IPS DF 6.9 (cell line): ENCODE results near the gene TMCO2.
"Not testable (repeated sequence)": the region's sequence is repeated elsewhere in the genome, so short reads cannot be mapped to it uniquely, and the experiment has no call there.

Source experiments
- DNase-seq: peaks from one replicate; pipeline ENCODE4 v3.0.0-alpha.2; 2013; ENCODE audit warnings: low read depth, low spot score
- H3K27ac ChIP-seq: one replicate; pipeline ENCODE4 v1.5.1; 2013; ENCODE audit warnings: low read length, control low read depth
- H3K27me3 ChIP-seq: 2 replicates; pipeline ENCODE4 v1.6.1; 2013; ENCODE audit warnings: mild to moderate bottlenecking, low read length; ENCODE audit not compliant: control insufficient read depth, insufficient read depth
- H3K36me3 ChIP-seq: 2 replicates; pipeline ENCODE4 v1.6.1; 2013; ENCODE audit warnings: low read length; ENCODE audit not compliant: control insufficient read depth, insufficient read depth
- H3K4me1 ChIP-seq: 2 replicates; pipeline ENCODE4 v1.6.1; 2013; ENCODE audit warnings: low read length; ENCODE audit not compliant: control insufficient read depth, insufficient read depth
- H3K4me3 ChIP-seq: 2 replicates; pipeline ENCODE4 v1.5.1; 2013; ENCODE audit warnings: mild to moderate bottlenecking, low read length
- H3K9me3 ChIP-seq: 2 replicates; pipeline ENCODE4 v1.6.1; 2013; ENCODE audit warnings: low read length, inconsistent platforms; ENCODE audit not compliant: control insufficient read depth, insufficient read depth
- WGBS: extraction: QIAGEN DNeasy Blood & Tissue Kit; methylation state at CpG from one replicate; pipeline ENCODE4 v1.1.7; 2013; ENCODE audit warnings: mixed read lengths, missing lambda C conversion rate; ENCODE audit not compliant: insufficient read length, insufficient coverage; 5-methylcytosine and 5-hydroxymethylcytosine counted together

Gene TMCO2

DNA sequence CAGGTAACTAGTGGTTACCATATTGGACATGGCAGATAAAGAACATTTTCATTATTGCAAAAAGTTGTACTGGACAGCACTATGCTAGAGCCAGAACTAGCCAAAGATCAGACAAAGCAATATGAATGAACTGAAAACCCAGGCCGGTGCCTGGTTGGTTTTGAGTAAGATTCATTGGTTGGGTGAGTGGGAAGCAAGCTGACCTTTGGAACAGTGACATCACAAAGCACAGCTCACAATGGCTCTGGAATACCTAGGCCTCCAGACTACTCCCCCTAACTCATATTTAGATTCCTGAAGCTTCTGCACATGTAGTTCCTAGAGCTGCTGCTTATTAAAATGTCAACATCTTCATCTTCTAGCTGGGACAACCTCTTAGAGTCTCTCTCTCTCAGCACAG is at the start of gene TMCO2:
Gene TMCO2 (plus strand): TSS at position 283 of the 400 bp plus-strand sequence. CDS start 57 bp downstream, at position 340.
- DNase-seq = no peak
- no peaks in the 10 kb centered on the region for H3K36me3 ChIP-seq
- no peak within 1 kb of the TSS for H3K27ac ChIP-seq
- no peaks in the 10 kb centered on the region for H3K27me3 ChIP-seq
- no peaks in the 10 kb centered on the region for H3K4me1 ChIP-seq
- no peak within 1 kb of the TSS for H3K4me3 ChIP-seq
- WGBS = no CpG with 5 or more reads among the region's 1 CpG
- H3K9me3 ChIP-seq = no peaks in the 10 kb centered on the region

- Histone ChIP-seq H3K9me3 (no peaks in the 10 kb centered on the region), H3K36me3 (no peaks in the 10 kb centered on the region), H3K27me3 (no peaks in the 10 kb centered on the region), H3K4me1 (no peaks in the 10 kb centered on the region), H3K27ac (no peak overlapping the region), H3K4me3 (no peak overlapping the region)
- no peak for DNase-seq
- no CpG with 5 or more reads among the region's 3 CpGs for whole genome bisulfite sequencing
Measured at GRCh38 chr1:40199126-40199525, 48.6 kb upstream of the TMCO2 start.

- Histone ChIP-seq H3K36me3 (no peaks in the 10 kb centered on the region), H3K27ac (no peak overlapping the region), H3K9me3 (no peaks in the 10 kb centered on the region), H3K4me1 (no peaks in the 10 kb centered on the region), H3K4me3 (no peak overlapping the region), H3K27me3 (no peaks in the 10 kb centered on the region)
- DNase-seq = no peak
- WGBS = no CpG with 5 or more reads among the region's 4 CpGs
Measured at GRCh38 chr1:40204856-40205255, 42.9 kb upstream of the TMCO2 start.

GRCh38 chr1:40210511-40211204 is 37.1 kb upstream of the TMCO2 start:
- no CpG with 5 or more reads among the region's 3 CpGs for WGBS
- no peaks in the 10 kb centered on the region for H3K9me3 ChIP-seq
- DNase-seq = no peak
- H3K27ac ChIP-seq = no peak overlapping the region
- no peaks in the 10 kb centered on the region for H3K4me1 ChIP-seq
- no peak overlapping the region for H3K4me3 ChIP-seq
- no peaks in the 10 kb centered on the region for H3K36me3 ChIP-seq
- H3K27me3 ChIP-seq = no peaks in the 10 kb centered on the region

DNA sequence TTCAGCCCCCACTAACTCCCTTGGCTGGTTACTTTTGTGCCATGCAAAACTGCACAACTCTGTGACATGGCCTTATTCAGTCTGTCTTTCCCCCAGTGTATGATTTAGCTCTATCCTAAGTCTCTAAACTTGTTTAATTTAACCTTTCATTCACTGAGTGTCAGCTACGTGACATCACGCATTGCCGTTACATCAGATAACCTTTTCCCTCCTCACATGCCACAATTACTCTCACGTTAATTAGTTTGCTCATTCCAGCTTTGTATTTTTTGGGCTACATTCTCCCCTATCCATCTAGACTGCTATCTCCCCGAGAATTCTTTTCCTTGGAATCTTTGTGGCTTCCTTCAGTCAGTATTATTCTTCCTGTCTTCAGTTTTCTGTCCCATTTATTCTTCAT is 29.4 kb upstream of the TMCO2 start:
- Histone ChIP-seq H3K27me3 (no peaks in the 10 kb centered on the region), H3K27ac (no peak overlapping the region), H3K4me1 (no peaks in the 10 kb centered on the region), H3K9me3 (no peaks in the 10 kb centered on the region), H3K36me3 (no peaks in the 10 kb centered on the region), H3K4me3 (no peak overlapping the region)
- no CpG with 5 or more reads among the region's 5 CpGs for WGBS
- no peak for DNase-seq

DNA sequence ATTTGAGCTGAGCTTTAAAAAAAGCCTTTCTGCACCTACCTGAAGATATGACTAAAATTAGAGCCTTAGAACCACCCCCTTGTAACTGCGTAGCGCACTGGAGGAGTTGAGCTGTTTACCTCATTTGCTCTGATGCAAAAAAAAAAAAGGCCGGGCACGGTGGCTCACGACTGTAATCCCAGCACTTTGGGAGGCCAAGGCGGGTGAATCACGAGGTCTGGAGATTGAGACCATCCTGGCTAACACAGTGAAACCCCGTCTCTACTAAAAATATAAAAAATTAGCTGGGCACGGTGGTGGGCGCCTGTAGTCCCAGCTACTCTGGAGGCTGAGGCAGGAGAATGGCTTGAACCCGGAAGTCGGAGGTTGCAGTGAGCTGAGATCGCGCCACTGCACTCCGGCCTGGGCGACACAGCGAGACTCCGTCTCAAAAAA is 26.2 kb upstream of the TMCO2 start:
- no CpG with 5 or more reads among the region's 18 CpGs for WGBS
- H3K27ac ChIP-seq, H3K27me3 ChIP-seq, H3K4me3 ChIP-seq, DNase-seq, H3K9me3 ChIP-seq, H3K4me1 ChIP-seq, H3K36me3 ChIP-seq: not testable (repeated sequence)

- WGBS = no CpG with 5 or more reads among the region's 3 CpGs
- Histone ChIP-seq H3K9me3 (no peaks in the 10 kb centered on the region), H3K27ac (no peak overlapping the region), H3K4me1 (no peaks in the 10 kb centered on the region), H3K4me3 (no peak overlapping the region), H3K36me3 (no peaks in the 10 kb centered on the region), H3K27me3 (no peaks in the 10 kb centered on the region)
- DNase-seq = no peak
Measured at GRCh38 chr1:40221977-40222772, 25.6 kb upstream of the TMCO2 start.

- no CpG with 5 or more reads among the region's 6 CpGs for WGBS
- no peak for DNase-seq
- Histone ChIP-seq H3K4me3 (no peak overlapping the region), H3K9me3 (no peaks in the 10 kb centered on the region), H3K36me3 (no peaks in the 10 kb centered on the region), H3K27ac (no peak overlapping the region), H3K4me1 (no peaks in the 10 kb centered on the region), H3K27me3 (no peaks in the 10 kb centered on the region)
Measured at GRCh38 chr1:40224040-40224439, 23.7 kb upstream of the TMCO2 start.

GRCh38 chr1:40226192-40226591 is 21.5 kb upstream of the TMCO2 start:
- DNase-seq = no peak
- Histone ChIP-seq H3K27me3 (no peaks in the 10 kb centered on the region), H3K27ac (no peak overlapping the region), H3K4me1 (no peaks in the 10 kb centered on the region), H3K4me3 (no peak overlapping the region), H3K9me3 (no peaks in the 10 kb centered on the region), H3K36me3 (no peaks in the 10 kb centered on the region)
- 100% methylated on average over 1 of the region's 3 CpGs for WGBS

- Histone ChIP-seq H3K4me3 (no peak overlapping the region), H3K27me3 (no peaks in the 10 kb centered on the region), H3K36me3 (peaks cover 6% of the 10 kb centered on the region; the same call in 1 of the 2 replicates), H3K4me1 (no peaks in the 10 kb centered on the region), H3K27ac (no peak overlapping the region), H3K9me3 (no peaks in the 10 kb centered on the region)
- WGBS = no CpG with 5 or more reads among the region's 4 CpGs
- no peak for DNase-seq
Measured at GRCh38 chr1:40232444-40232843, 15.3 kb upstream of the TMCO2 start.
